Caco-2 (cell line): Measurements from ENCODE around the gene TMEM45B. TPM values are rescaled to one million over a fixed set of nuclear protein-coding genes. Genes with fewer than 3 reads are reported as not detected.

Experiments used
- BruUV-seq: library from RNA; stranded (reverse); fragments of 400-500 nt; replicated peaks from 2 replicates; lab custom pipeline; 2021; lab: Mats Ljungman, UMichigan
- CTCF ChIA-PET: fragments of 300-600 bp; sonication (Branson Sonifier 250); formaldehyde crosslinking; loops from one replicate; lab custom pipeline; 2022; ENCODE audit warnings: antibody characterized with exemption; lab: Charles Lee
- POLR2A ChIA-PET: fragments of 300-600 bp; sonication (Branson Sonifier 250); formaldehyde crosslinking; loops from one replicate; lab custom pipeline; 2022; ENCODE audit warnings: antibody characterized with exemption; lab: Charles Lee
- DNase-seq, 2 experiments: peaks; one replicate each; pipeline versions ENCODE4 v3.0.0 to v3.0.0-alpha.2; 2020 to 2022
- H3K27me3 ChIP-seq: replicated peaks from 2 replicates; pipeline ENCODE4 v1.6.0; 2011; ENCODE audit warnings: low read length; ENCODE audit not compliant: control insufficient read depth, insufficient read depth
- H3K36me3 ChIP-seq: 2 replicates; pipeline ENCODE4 v1.5.1; 2011; ENCODE audit warnings: low read length; ENCODE audit not compliant: control insufficient read depth, insufficient read depth
- H3K4me1 ChIP-seq: fragments of 250-450 bp; sonication (Bioruptor Pico); 2 replicates; pipeline ENCODE4 v1.5.1; 2020; ENCODE audit warnings: mild to moderate bottlenecking
- H3K4me3 ChIP-seq: 2 replicates; pipeline ENCODE4 v1.5.1; 2011; ENCODE audit warnings: low read depth, mild to moderate bottlenecking, control low read depth, low read length
- H3K9me3 ChIP-seq: fragments of 250-450 bp; sonication (Bioruptor Pico); 2 replicates; pipeline ENCODE4 v1.5.1; 2020; ENCODE audit warnings: mild to moderate bottlenecking, moderate library complexity
- H3K27ac Mint-ChIP-seq: one replicate; pipeline ENCODE4 v1.8.0; 2022; ENCODE audit warnings: mixed read lengths; ENCODE audit not compliant: unreplicated experiment
- H3K27me3 Mint-ChIP-seq: one replicate; pipeline ENCODE4 v1.8.0; 2022; ENCODE audit warnings: mixed read lengths; ENCODE audit not compliant: insufficient read depth, unreplicated experiment
- H3K36me3 Mint-ChIP-seq: one replicate; pipeline ENCODE4 v1.8.0; 2022; ENCODE audit warnings: mild to moderate bottlenecking, mixed read lengths; ENCODE audit not compliant: insufficient read depth, unreplicated experiment
- H3K4me1 Mint-ChIP-seq: one replicate; pipeline ENCODE4 v1.8.0; 2022; ENCODE audit warnings: low read depth, mixed read lengths; ENCODE audit not compliant: unreplicated experiment
- H3K4me3 Mint-ChIP-seq: one replicate; pipeline ENCODE4 v1.8.0; 2022; ENCODE audit warnings: mild to moderate bottlenecking, moderate library complexity, mixed read lengths; ENCODE audit not compliant: unreplicated experiment
- H3K9me3 Mint-ChIP-seq: one replicate; pipeline ENCODE4 v1.8.0; 2022; ENCODE audit warnings: mixed read lengths; ENCODE audit not compliant: unreplicated experiment
- CTCF ChIP-seq, 2 experiments: fragments of 200-600 bp in 1 of 2; IDR thresholded peaks; 1 replicate in 1 of 2; 2 replicates in 1 of 2; pipeline versions ENCODE4 v1.5.1 to v1.8.0; 2011 to 2022; ENCODE audit warnings: antibody characterized with exemption in 1 of 2, control low read depth in 1 of 2, inconsistent platforms in 1 of 2, low read depth in 1 of 2, low read length in 1 of 2, mild to moderate bottlenecking in 1 of 2, moderate library complexity in 1 of 2; ENCODE audit not compliant: insufficient read depth in 1 of 2, severe bottlenecking in 1 of 2, unreplicated experiment in 1 of 2
- intact Hi-C: fragments of 100-400 bp; cut with micrococcal nuclease; formaldehyde crosslinking; loops from one replicate; pipeline ENCODE4 v1.10.0; 2022; ENCODE audit not compliant: unreplicated experiment
- total RNA-seq: library from RNA; stranded (reverse); gene quantifications from 2 replicates; pipeline ENCODE4 v1.2.3, GENCODE V29; 2022

The TMEM45B gene
- total RNA-seq, 1 experiment from 2014 or later = 60.0 TPM

GRCh38 chr11:129791515-129791914, 24.1 kb upstream of the TMEM45B start:
- Histone ChIP-seq H3K9me3 (peaks cover 26% of the 10 kb centered on the region), H3K4me3 (no peak overlapping the region), H3K36me3 (peaks cover 12% of the 10 kb centered on the region), H3K4me1 (peaks cover 19% of the 10 kb centered on the region), H3K27me3 (no peaks in the 10 kb centered on the region)
- no peak overlapping the region for H3K27ac Mint-ChIP-seq
- H3K36me3 Mint-ChIP-seq = peaks cover 17% of the 10 kb centered on the region
- peaks cover 21% of the 10 kb centered on the region for H3K4me1 Mint-ChIP-seq
- ChIA-PET CTCF (no interaction called here), POLR2A (no interaction called here)
- no peak for TF ChIP-seq CTCF (IDR thresholded peaks at IDR 0.05; ENCODE audit: insufficient read depth in 1 of 2, low read depth in 1 of 2, low read length in 1 of 2, severe bottlenecking in 1 of 2, unreplicated experiment in 1 of 2)
- no peak overlapping the region for H3K4me3 Mint-ChIP-seq
- no peaks in the 10 kb centered on the region for H3K27me3 Mint-ChIP-seq
- intact Hi-C loops = loop anchor here (1.0 kb wide), 1 partner anchor 9 kb away; no protein-coding TSS in a partner anchor
- peaks cover 23% of the 10 kb centered on the region for H3K9me3 Mint-ChIP-seq
- BruUV-seq = no TSS peak
- DNase-seq = peak in 1 of 2 experiments; percentile 50

- peaks cover 23% of the 10 kb centered on the region for H3K36me3 Mint-ChIP-seq
- H3K27ac Mint-ChIP-seq = no peak overlapping the region
- peaks cover 21% of the 10 kb centered on the region for H3K4me1 Mint-ChIP-seq
- intact Hi-C loops = no loop called here
- ChIA-PET CTCF (no interaction called here), POLR2A (interaction anchor here (0.5 to 0.7 kb wide), 2 partner anchors 23 to 210 kb away, joined by 3 to 9 read pairs; partner anchors contain the start of genes PRDM10 and TMEM45B)
- no TSS peak for BruUV-seq
- H3K27me3 ChIP-seq = no peaks in the 10 kb centered on the region
- H3K4me3 Mint-ChIP-seq = no peak overlapping the region
- H3K4me1 ChIP-seq = peaks cover 14% of the 10 kb centered on the region
- H3K9me3 Mint-ChIP-seq = peaks cover 23% of the 10 kb centered on the region
- peaks cover 27% of the 10 kb centered on the region for H3K9me3 ChIP-seq
- TF ChIP-seq CTCF (IDR thresholded peaks at IDR 0.05; ENCODE audit: insufficient read depth in 1 of 2, low read depth in 1 of 2, low read length in 1 of 2, severe bottlenecking in 1 of 2, unreplicated experiment in 1 of 2) = no peak
- DNase-seq = no peak
- peaks cover 15% of the 10 kb centered on the region for H3K36me3 ChIP-seq
- no peaks in the 10 kb centered on the region for H3K27me3 Mint-ChIP-seq
- H3K4me3 ChIP-seq = no peak overlapping the region
These were observed 23.0 kb upstream of the TMEM45B start for GRCh38 chr11:129792663-129793062.

- Mint-ChIP-seq H3K9me3 (peaks cover 43% of the 10 kb centered on the region), H3K4me1 (peaks cover 24% of the 10 kb centered on the region), H3K4me3 (no peak overlapping the region), H3K27me3 (no peaks in the 10 kb centered on the region), H3K36me3 (peaks cover 44% of the 10 kb centered on the region), H3K27ac (no peak overlapping the region)
- no TSS peak for BruUV-seq
- no peak for DNase-seq
- no peaks in the 10 kb centered on the region for H3K27me3 ChIP-seq
- POLR2A ChIA-PET = no interaction called here
- CTCF ChIA-PET = no interaction called here
- no peak for TF ChIP-seq CTCF (IDR thresholded peaks at IDR 0.05; ENCODE audit: insufficient read depth in 1 of 2, low read depth in 1 of 2, low read length in 1 of 2, severe bottlenecking in 1 of 2, unreplicated experiment in 1 of 2)
- H3K9me3 ChIP-seq = peaks cover 26% of the 10 kb centered on the region
- intact Hi-C loops = no loop called here
- no peak overlapping the region for H3K4me3 ChIP-seq
- peaks cover 23% of the 10 kb centered on the region for H3K4me1 ChIP-seq
- H3K36me3 ChIP-seq = peaks cover 16% of the 10 kb centered on the region
These were observed 20.6 kb upstream of the TMEM45B start for GRCh38 chr11:129795089-129795488.
